Tibial nerve (tissue), 4 donors: Measurements from ENCODE around the gene MXD4.

Experiments
- CTCF ChIP-seq, 5 experiments: fragments of 200-600 bp in 3 of 5; fragments of 450-650 bp in 2 of 5; sonication (generic) in 3 of 5; IDR thresholded peaks; one replicate each; pipeline ENCODE4 v1.5.1; 2016 to 2019; ENCODE audit warnings: antibody characterized with exemption in 5 of 5, mild to moderate bottlenecking in 3 of 5, moderate library complexity in 2 of 5
- EP300 ChIP-seq, 2 donors: sonication (generic); formaldehyde crosslinking; IDR thresholded peaks; one replicate each; pipeline ENCODE4 v1.6.1; 2017; ENCODE audit warnings: antibody characterized with exemption in 2 of 2, mild to moderate bottlenecking in 1 of 2
- POLR2A ChIP-seq, 2 donors: fragments of 450-650 bp; IDR thresholded peaks; one replicate each; pipeline ENCODE4 v1.6.1; 2017; ENCODE audit warnings: antibody characterized with exemption in 2 of 2, mild to moderate bottlenecking in 2 of 2, moderate library complexity in 2 of 2

- TF ChIP-seq EP300 (IDR thresholded peaks at IDR 0.05) = no peak
- TF ChIP-seq CTCF (IDR thresholded peaks at IDR 0.05) = no peak
- no peak for TF ChIP-seq POLR2A (IDR thresholded peaks at IDR 0.05)
Observed at GRCh38 chr4:2259036-2259540, 2.8 kb downstream of the MXD4 start.
